ENCODE data around the gene NLRP5.
"Not testable (repeated sequence)": the region's sequence is repeated elsewhere in the genome, so short reads cannot be mapped to it uniquely, and the experiment has no call there.

The NLRP5 gene

GRCh38 chr19:56079609-56080008 lies 93.0 kb downstream of the NLRP5 start:
- DNase-seq = no peak

GRCh38 chr19:56080669-56081401 lies 94.3 kb downstream of the NLRP5 start:
- peak; percentile 76 for DNase-seq

- DNase-seq = no peak
Measured at GRCh38 chr19:56083668-56084067, 97.1 kb downstream of the NLRP5 start.

GRCh38 chr19:56084835-56085536 lies 98.4 kb downstream of the NLRP5 start:
- DNase-seq = no peak

- no peak for DNase-seq
Measured at GRCh38 chr19:56085571-56086275, 99.1 kb downstream of the NLRP5 start.

GRCh38 chr19:56086671-56087430 lies 100.3 kb downstream of the NLRP5 start:
- no peak for DNase-seq

GRCh38 chr19:56087647-56088496 lies 101.3 kb downstream of the NLRP5 start:
- DNase-seq = no peak

GRCh38 chr19:56088497-56089215 lies 102.1 kb downstream of the NLRP5 start:
- no peak for DNase-seq

- DNase-seq = no peak
Measured at GRCh38 chr19:56089344-56089743, 102.8 kb downstream of the NLRP5 start.

GRCh38 chr19:56091066-56091490 lies 104.5 kb downstream of the NLRP5 start:
- DNase-seq = peak; percentile 48

GRCh38 chr19:56091751-56092546 lies 105.4 kb downstream of the NLRP5 start:
- no peak for DNase-seq

GRCh38 chr19:56092685-56093631 lies 106.4 kb downstream of the NLRP5 start:
- DNase-seq = no peak

- DNase-seq = no peak
Measured at GRCh38 chr19:56094449-56094848, 107.9 kb downstream of the NLRP5 start.

GRCh38 chr19:56096665-56097064 lies 110.1 kb downstream of the NLRP5 start:
- DNase-seq = no peak

- no peak for DNase-seq
Measured at GRCh38 chr19:56097306-56097705, 110.7 kb downstream of the NLRP5 start.

- DNase-seq = no peak
Measured at GRCh38 chr19:56097776-56098175, 111.2 kb downstream of the NLRP5 start.

GRCh38 chr19:56098237-56098636 lies 111.7 kb downstream of the NLRP5 start:
- not testable (repeated sequence) for DNase-seq

- DNase-seq = no peak
Measured at GRCh38 chr19:56098731-56099568, 112.4 kb downstream of the NLRP5 start.

Data from fibroblast of skin of back (primary cell).